Measurements from ENCODE around the gene CACNA2D4. TPM values are rescaled to one million over a fixed set of nuclear protein-coding genes. Genes with fewer than 3 reads are reported as not detected.

Gene CACNA2D4
- total and polyA plus RNA-seq, 2 donors (not counting 3 experiments of a cell fraction or from before 2014, with no cell fraction given) = 0.58 to 0.73 TPM

- DNase-seq (ENCODE audit: low read depth, low spot score) = no peak
- ChIA-PET CTCF (interaction anchor here (0.9 to 1.7 kb wide), 2 partner anchors 11 to 13 kb away, joined by 3 to 5 read pairs; no protein-coding TSS in a partner anchor), POLR2A (no interaction called here)
- H3K4me3 ChIP-seq (replicated peaks in 1 of 3; ENCODE audit: insufficient read depth in 1 of 3, low read depth in 1 of 3, low read length in 3 of 3) = no peak overlapping the region
- H2AFZ ChIP-seq (ENCODE audit: low read depth, low read length) = no peak overlapping the region
- intact Hi-C loops (cut with micrococcal nuclease) = no loop called here
- no peak overlapping the region for H3K27ac ChIP-seq (ENCODE audit: insufficient read depth, low read depth, low read length)
- no peaks in the 10 kb centered on the region for H3K9me3 ChIP-seq (replicated peaks; ENCODE audit: control insufficient read depth, insufficient read depth, low read length)
- H3K4me2 ChIP-seq (ENCODE audit: insufficient read depth, low read length) = no peak overlapping the region
- dilution Hi-C loops (cut with MboI; ENCODE audit: extremely low pct_ligation_motif_present, low sequenced_read_pairs) = no loop called here
- no TSS peak for BruUV-seq (replicated peaks)
- H3K4me1 ChIP-seq (ENCODE audit: control insufficient read depth, extremely low read depth, insufficient read depth, low read length) = no peaks in the 10 kb centered on the region
- no peaks in the 10 kb centered on the region for H3K27me3 ChIP-seq (ENCODE audit: control insufficient read depth in 2 of 2, insufficient read depth in 2 of 2, low read length in 2 of 2)
- FAIRE-seq = no peak
- no peak for TF ChIP-seq CTCF (IDR thresholded peaks at IDR 0.05; ENCODE audit: extremely low read depth in 1 of 2, insufficient read depth in 1 of 2, low read depth in 1 of 2, low read length in 2 of 2)
- no peak for TF ChIP-seq POLR2AphosphoS5 (IDR thresholded peaks at IDR 0.05; ENCODE audit: insufficient read depth, low read depth, low read length)
- TF ChIP-seq POLR2A (IDR thresholded peaks at IDR 0.05; ENCODE audit: low read depth, low read length) = no peak
- TF ChIP-seq MYC (IDR thresholded peaks at IDR 0.05; ENCODE audit: low read depth, low read length) = no peak
- no peak for TF ChIP-seq FOS (IDR thresholded peaks at IDR 0.05; ENCODE audit: borderline replicate concordance, insufficient read depth, low read length)
- TF ChIP-seq JUN (IDR thresholded peaks at IDR 0.05; ENCODE audit: borderline replicate concordance, insufficient read depth, insufficient read length, low read depth) = no peak
- TF ChIP-seq GATA2 (IDR thresholded peaks at IDR 0.05; ENCODE audit: insufficient read depth, insufficient read length, low read depth, low read length) = no peak
- no peak for TF ChIP-seq EZH2 (IDR thresholded peaks at IDR 0.05; ENCODE audit: borderline replicate concordance, low read depth, low read length, severe bottlenecking)
- no peak for TF ChIP-seq MAX (IDR thresholded peaks at IDR 0.05; ENCODE audit: insufficient read depth, insufficient read length)
- H3K9ac ChIP-seq (replicated peaks; ENCODE audit: extremely low read depth, insufficient read depth, low read length) = no peak overlapping the region
- no peaks in the 10 kb centered on the region for H3K9me1 ChIP-seq (replicated peaks; ENCODE audit: control insufficient read depth, extremely low read depth, insufficient read depth, low read length)
- H3K36me3 ChIP-seq (ENCODE audit: control insufficient read depth in 2 of 2, extremely low read depth in 1 of 2, insufficient read depth in 2 of 2, low read length in 2 of 2) = no peaks in the 10 kb centered on the region
- H3K79me2 ChIP-seq (ENCODE audit: control insufficient read depth, insufficient read depth, low read length) = no peaks in the 10 kb centered on the region
- no peaks in the 10 kb centered on the region for H4K20me1 ChIP-seq (replicated peaks; ENCODE audit: control insufficient read depth, extremely low read depth, insufficient read depth, low read length)
Observed at GRCh38 chr12:1880876-1881275, 37.6 kb downstream of the CACNA2D4 start.

Data from endothelial cell of umbilical vein (primary cell).